Measurements from ENCODE around the gene TMEM120A. TPM values are rescaled to one million over a fixed set of nuclear protein-coding genes. Genes with fewer than 3 reads are reported as not detected.

Gene TMEM120A
- total and polyA plus RNA-seq, 2 experiments from 2014 or later, result 50.7 to 91.1 TPM

DNA sequence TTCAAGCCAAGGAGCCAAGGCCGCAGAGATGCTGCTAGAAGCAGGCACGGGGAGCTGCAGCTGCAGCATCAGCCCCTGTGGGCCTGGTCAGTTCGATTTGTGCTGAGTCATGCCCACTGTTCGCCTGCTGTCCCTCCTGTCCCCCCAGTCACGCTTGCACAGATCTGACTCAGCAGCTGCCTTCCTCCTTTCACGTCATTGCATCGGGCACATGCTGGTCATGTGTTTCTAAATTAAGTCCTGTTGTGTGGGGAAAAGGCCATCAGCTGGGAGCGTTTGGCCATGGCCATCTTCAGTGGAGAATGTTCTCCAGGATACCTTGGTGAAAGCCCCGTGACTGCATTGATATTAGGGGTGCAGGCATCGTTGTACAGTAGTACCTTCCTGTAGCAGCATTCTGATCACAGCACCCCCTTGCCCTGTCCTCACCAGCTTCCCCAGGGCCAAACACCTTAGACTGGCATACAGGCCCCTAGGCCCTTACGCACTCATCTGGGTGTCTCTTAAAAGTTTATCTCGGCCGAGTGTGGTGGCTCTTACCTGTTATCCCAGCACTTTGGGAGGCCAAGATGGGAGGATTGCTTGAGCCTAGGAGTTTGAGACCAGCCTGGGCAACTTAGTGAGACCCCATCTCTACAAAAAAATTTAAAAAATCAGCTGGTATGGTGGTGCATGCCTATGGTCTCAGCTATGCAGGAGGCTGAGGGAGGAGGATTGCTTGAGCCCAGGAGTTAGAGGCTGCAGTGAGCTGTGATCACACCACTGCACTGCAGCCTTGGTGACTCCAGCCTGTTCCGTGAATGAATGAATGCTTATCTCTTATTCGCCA is 56.2 kb downstream of the TMEM120A start:
- no peaks in the 10 kb centered on the region for H3K9me3 ChIP-seq (ENCODE audit: low read depth)
- TF ChIP-seq EZH2 (IDR thresholded peaks at IDR 0.05; ENCODE audit: borderline replicate concordance), result no peak
- no peak for TF ChIP-seq EZH2phosphoT487 (IDR thresholded peaks at IDR 0.05; ENCODE audit: low read depth, severe bottlenecking, unreplicated experiment)
- no peak for TF ChIP-seq CTCF (IDR thresholded peaks at IDR 0.05; ENCODE audit: poor library complexity)
- no peak overlapping the region for H3K27ac ChIP-seq
- H3K36me3 ChIP-seq (replicated peaks; ENCODE audit: insufficient read depth, low read depth), result no peaks in the 10 kb centered on the region
- no peaks in the 10 kb centered on the region for H3K9me2 ChIP-seq (replicated peaks; ENCODE audit: insufficient read depth)
- WGBS (ENCODE audit: low lambda C conversion rate, missing lambda C conversion rate), result 82% methylated on average over 15 of the region's 15 CpGs
- DNase-seq (ENCODE audit: low spot score), result peak; percentile 45
- H3K4me2 ChIP-seq, result no peak overlapping the region
- H3K4me3 ChIP-seq, result no peak overlapping the region
- H3K27me3 ChIP-seq, result no peaks in the 10 kb centered on the region
- H3K79me2 ChIP-seq, result peaks cover 82% of the 10 kb centered on the region
- no peak overlapping the region for H2AFZ ChIP-seq
- peaks cover 15% of the 10 kb centered on the region for H3K4me1 ChIP-seq (ENCODE audit: insufficient read depth)
- H4K20me1 ChIP-seq (ENCODE audit: insufficient read depth, poor library complexity, severe bottlenecking), result peaks cover 3% of the 10 kb centered on the region

Small RNA genes lying within 50 kb of the gene (small RNA-seq; reads per million reads assigned to genes)
- gene SNORA14A, result 5.0 reads per million, percentile 93 among the genes with 10 or more reads in this experiment

Other genes with a start within 250 kb of the TMEM120A start
- 7.5 and 15.3 TPM in 2 replicates for gene CCL26, start 222.4 kb downstream of the TMEM120A start, total RNA-seq
- gene CCL26, start 222.4 kb downstream of the TMEM120A start, polyA plus RNA-seq, result 7.3 and 8.7 TPM in 2 replicates
- not detected in 2 replicates for gene CCL24, start 180.8 kb downstream of the TMEM120A start, total RNA-seq
- not detected in 2 replicates for gene CCL24, start 180.8 kb downstream of the TMEM120A start, polyA plus RNA-seq
- 57.6 and 61.1 TPM in 2 replicates for gene RHBDD2, start 115.6 kb downstream of the TMEM120A start, total RNA-seq
- 177 and 178 TPM in 2 replicates for gene RHBDD2, start 115.6 kb downstream of the TMEM120A start, polyA plus RNA-seq
- 102 and 106 TPM in 2 replicates for gene POR, start 79.4 kb downstream of the TMEM120A start, total RNA-seq
- 212 and 220 TPM in 2 replicates for gene POR, start 79.4 kb downstream of the TMEM120A start, polyA plus RNA-seq
- gene STYXL1, start 53.4 kb upstream of the TMEM120A start, total RNA-seq, result 64.4 and 70.1 TPM in 2 replicates
- gene STYXL1, start 53.4 kb upstream of the TMEM120A start, polyA plus RNA-seq, result 56.3 and 64.6 TPM in 2 replicates
- 65.6 and 68.5 TPM in 2 replicates for gene MDH2, start 53.5 kb upstream of the TMEM120A start, total RNA-seq
- gene MDH2, start 53.5 kb upstream of the TMEM120A start, polyA plus RNA-seq, result 236 and 252 TPM in 2 replicates
- 1.5 and 1.7 TPM in 2 replicates for gene SRRM3, start 207.3 kb upstream of the TMEM120A start, total RNA-seq
- 2.3 and 3.1 TPM in 2 replicates for gene SRRM3, start 207.3 kb upstream of the TMEM120A start, polyA plus RNA-seq

All from hepatocyte (in vitro differentiated cells).